ENCODE data around the gene TMPRSS2. TPM values are rescaled to one million over a fixed set of nuclear protein-coding genes. Genes with fewer than 3 reads are reported as not detected.
A peak's percentile ranks its signal among the peaks of the same experiment; 100 is the strongest.

Gene TMPRSS2
- total RNA-seq, 1 donor from 2014 or later, result not detected

GRCh38 chr21:41482980-41483379 is 25.0 kb downstream of the TMPRSS2 start:
- no peak for DNase-seq (ENCODE audit: extremely low read depth, low read depth, low spot score)

- DNase-seq (ENCODE audit: extremely low read depth, low read depth, low spot score), result no peak
Measured at GRCh38 chr21:41482301-41482700, 25.7 kb downstream of the TMPRSS2 start.

GRCh38 chr21:41481191-41481590 is 26.8 kb downstream of the TMPRSS2 start:
- DNase-seq (ENCODE audit: extremely low read depth, low read depth, low spot score), result no peak

- no peak for DNase-seq (ENCODE audit: extremely low read depth, low read depth, low spot score)
Measured at GRCh38 chr21:41480086-41480690, 27.8 kb downstream of the TMPRSS2 start.

GRCh38 chr21:41479686-41480085 is 28.3 kb downstream of the TMPRSS2 start:
- DNase-seq (ENCODE audit: extremely low read depth, low read depth, low spot score), result no peak

GRCh38 chr21:41478319-41479177 is 29.4 kb downstream of the TMPRSS2 start:
- DNase-seq (ENCODE audit: extremely low read depth, low read depth, low spot score), result no peak

- DNase-seq (ENCODE audit: extremely low read depth, low read depth, low spot score), result no peak
Measured at GRCh38 chr21:41477641-41478318, 30.2 kb downstream of the TMPRSS2 start.

GRCh38 chr21:41475714-41476420 is 32.1 kb downstream of the TMPRSS2 start:
- no peak for DNase-seq (ENCODE audit: extremely low read depth, low read depth, low spot score)

- no peak for DNase-seq (ENCODE audit: extremely low read depth, low read depth, low spot score)
Measured at GRCh38 chr21:41472753-41473548, 35.0 kb downstream of the TMPRSS2 start.

- no peak for DNase-seq (ENCODE audit: extremely low read depth, low read depth, low spot score)
Measured at GRCh38 chr21:41470054-41470453, 37.9 kb downstream of the TMPRSS2 start.

- DNase-seq (ENCODE audit: extremely low read depth, low read depth, low spot score), result no peak
Measured at GRCh38 chr21:41466024-41466820, 41.7 kb downstream of the TMPRSS2 start.

GRCh38 chr21:41465176-41465781 is 42.7 kb downstream of the TMPRSS2 start:
- DNase-seq (ENCODE audit: extremely low read depth, low read depth, low spot score), result no peak

GRCh38 chr21:41460578-41461527 is 47.1 kb downstream of the TMPRSS2 start:
- peak; percentile 18 for DNase-seq (ENCODE audit: extremely low read depth, low read depth, low spot score)

- no peak for DNase-seq (ENCODE audit: extremely low read depth, low read depth, low spot score)
Measured at GRCh38 chr21:41459884-41460534, 47.9 kb downstream of the TMPRSS2 start.

GRCh38 chr21:41458559-41458958 is 49.4 kb downstream of the TMPRSS2 start:
- no peak for DNase-seq (ENCODE audit: extremely low read depth, low read depth, low spot score)

- no peak for DNase-seq (ENCODE audit: extremely low read depth, low read depth, low spot score)
Measured at GRCh38 chr21:41458121-41458520, 49.8 kb downstream of the TMPRSS2 start.

GRCh38 chr21:41453761-41454160 is 54.2 kb downstream of the TMPRSS2 start:
- no peak for DNase-seq (ENCODE audit: extremely low read depth, low read depth, low spot score)

Data from glomerular endothelial cell (primary cell).